Ishikawa (cell line): ENCODE results near the gene WDR11.

Source experiments
- FOXM1 ChIP-seq: IDR thresholded peaks from 2 replicates; pipeline ENCODE4 v1.6.1; 2012; ENCODE audit warnings: low read depth, borderline replicate concordance
- RAD21 ChIP-seq: IDR thresholded peaks from 2 replicates; pipeline ENCODE4 v1.6.1; 2012; ENCODE audit warnings: low read depth
- TEAD4 ChIP-seq: IDR thresholded peaks from 2 replicates; pipeline ENCODE4 v1.6.1; 2012
- ZBTB7A ChIP-seq: IDR thresholded peaks from 2 replicates; pipeline ENCODE4 v1.6.1; 2012; ENCODE audit warnings: low read depth

GRCh38 chr10:120833222-120833928 lies 17.8 kb upstream of the WDR11 start:
- TF ChIP-seq RAD21 (no peak), TEAD4 (no peak), FOXM1 (no peak), ZBTB7A (no peak)
